Hepatocyte (in vitro differentiated cells): ENCODE measurements around the gene MEAF6.

Experiments used
- CTCF ChIP-seq: fragments of 200-600 bp; sonication (generic); IDR thresholded peaks from 2 replicates; pipeline ENCODE4 v1.5.1; 2016; ENCODE audit warnings: antibody characterized with exemption, mild to moderate bottlenecking; ENCODE audit not compliant: poor library complexity
- EZH2 ChIP-seq: fragments of 200-600 bp; sonication (generic); IDR thresholded peaks from 2 replicates; pipeline ENCODE4 v1.6.1; 2016; ENCODE audit warnings: antibody characterized with exemption, mild to moderate bottlenecking, borderline replicate concordance
- EZH2phosphoT487 ChIP-seq: fragments of 200-600 bp; sonication (generic); IDR thresholded peaks from one replicate; pipeline ENCODE4 v1.6.1; 2018; ENCODE audit warnings: antibody characterized with exemption, mild to moderate bottlenecking, low read depth, moderate library complexity; ENCODE audit not compliant: unreplicated experiment, severe bottlenecking

DNA sequence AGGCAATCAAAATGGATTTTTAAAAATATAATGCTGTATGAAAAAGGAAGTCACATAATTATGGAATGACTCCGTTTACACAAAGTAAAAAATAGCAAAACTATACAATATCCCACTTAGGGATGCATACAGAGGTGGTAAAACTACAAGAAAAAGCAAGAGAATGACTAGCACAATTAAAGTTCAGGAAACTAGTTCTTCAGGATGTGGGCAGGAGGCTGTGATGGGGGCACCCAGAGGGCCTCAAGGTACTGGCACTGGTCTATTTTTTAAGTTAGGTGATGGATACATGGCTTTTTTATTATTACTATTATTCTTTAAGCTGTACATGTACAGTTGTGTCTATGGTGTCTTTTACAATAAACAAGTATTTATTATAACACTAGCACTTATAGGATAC lies 41.6 kb downstream of the MEAF6 start:
- no peak for TF ChIP-seq CTCF
- no peak for TF ChIP-seq EZH2
- no peak for TF ChIP-seq EZH2phosphoT487
